ENCODE measurements around the gene CCDC33.

DNA sequence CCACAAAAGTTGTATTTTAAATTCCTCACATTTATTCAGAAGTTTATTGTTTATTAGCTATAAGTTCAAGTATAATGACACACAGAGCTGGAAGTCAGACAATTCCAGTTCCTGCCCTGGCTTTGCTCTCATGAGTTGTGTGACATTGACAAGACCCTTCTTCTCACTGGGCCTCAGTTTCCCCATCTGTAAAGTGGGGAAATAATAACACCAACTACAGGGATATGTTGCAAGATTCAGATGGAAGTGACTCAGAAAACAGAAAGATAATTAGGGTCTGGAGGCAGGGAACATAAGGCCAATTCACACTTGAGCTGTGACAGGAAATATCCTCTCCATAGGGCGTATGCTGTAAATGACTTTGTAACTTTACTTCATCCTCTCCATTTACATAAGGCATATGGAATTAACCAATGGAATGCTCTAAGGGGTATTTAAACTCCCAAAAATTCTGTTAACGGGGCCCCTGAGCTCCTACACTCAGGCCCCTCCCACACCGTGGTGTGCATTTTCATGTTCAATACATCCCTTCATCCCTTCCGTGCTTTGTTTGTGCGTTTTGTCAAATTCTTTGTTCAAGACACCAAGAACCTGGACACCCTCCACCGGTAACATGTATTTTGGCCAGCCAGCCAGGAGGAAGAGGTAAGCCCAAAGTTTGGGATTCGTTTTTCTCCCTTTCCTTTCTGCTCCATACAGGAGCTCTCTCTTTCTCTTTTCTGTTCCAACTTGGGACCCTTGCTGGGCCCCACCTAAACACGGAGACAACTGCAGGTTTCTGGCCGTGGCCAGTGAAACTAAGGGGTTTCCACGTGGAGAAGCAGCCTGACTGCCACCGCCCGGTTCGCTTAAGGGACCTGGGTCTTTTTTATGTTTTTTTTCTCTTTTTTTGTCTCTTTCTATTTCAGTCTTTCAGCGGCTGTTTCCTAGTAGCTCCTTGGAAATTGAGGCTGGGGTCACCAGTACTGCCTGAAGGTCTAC is 114.5 kb downstream of the CCDC33 start:
- TF ChIP-seq, protein P1, sequence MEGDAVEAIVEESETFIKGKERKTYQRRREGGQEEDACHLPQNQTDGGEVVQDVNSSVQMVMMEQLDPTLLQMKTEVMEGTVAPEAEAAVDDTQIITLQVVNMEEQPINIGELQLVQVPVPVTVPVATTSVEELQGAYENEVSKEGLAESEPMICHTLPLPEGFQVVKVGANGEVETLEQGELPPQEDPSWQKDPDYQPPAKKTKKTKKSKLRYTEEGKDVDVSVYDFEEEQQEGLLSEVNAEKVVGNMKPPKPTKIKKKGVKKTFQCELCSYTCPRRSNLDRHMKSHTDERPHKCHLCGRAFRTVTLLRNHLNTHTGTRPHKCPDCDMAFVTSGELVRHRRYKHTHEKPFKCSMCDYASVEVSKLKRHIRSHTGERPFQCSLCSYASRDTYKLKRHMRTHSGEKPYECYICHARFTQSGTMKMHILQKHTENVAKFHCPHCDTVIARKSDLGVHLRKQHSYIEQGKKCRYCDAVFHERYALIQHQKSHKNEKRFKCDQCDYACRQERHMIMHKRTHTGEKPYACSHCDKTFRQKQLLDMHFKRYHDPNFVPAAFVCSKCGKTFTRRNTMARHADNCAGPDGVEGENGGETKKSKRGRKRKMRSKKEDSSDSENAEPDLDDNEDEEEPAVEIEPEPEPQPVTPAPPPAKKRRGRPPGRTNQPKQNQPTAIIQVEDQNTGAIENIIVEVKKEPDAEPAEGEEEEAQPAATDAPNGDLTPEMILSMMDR (IDR thresholded peaks at IDR 0.05) = no peak
- TF ChIP-seq POLR2A (IDR thresholded peaks at IDR 0.05; ENCODE audit: low read depth) = no peak
